ENCODE results near the gene DIPK1B. TPM values are rescaled to one million over a fixed set of nuclear protein-coding genes. Genes with fewer than 3 reads are reported as not detected.

DIPK1B gene
- total RNA-seq, 1 experiment from 2014 or later, result 45.4 TPM

DNA sequence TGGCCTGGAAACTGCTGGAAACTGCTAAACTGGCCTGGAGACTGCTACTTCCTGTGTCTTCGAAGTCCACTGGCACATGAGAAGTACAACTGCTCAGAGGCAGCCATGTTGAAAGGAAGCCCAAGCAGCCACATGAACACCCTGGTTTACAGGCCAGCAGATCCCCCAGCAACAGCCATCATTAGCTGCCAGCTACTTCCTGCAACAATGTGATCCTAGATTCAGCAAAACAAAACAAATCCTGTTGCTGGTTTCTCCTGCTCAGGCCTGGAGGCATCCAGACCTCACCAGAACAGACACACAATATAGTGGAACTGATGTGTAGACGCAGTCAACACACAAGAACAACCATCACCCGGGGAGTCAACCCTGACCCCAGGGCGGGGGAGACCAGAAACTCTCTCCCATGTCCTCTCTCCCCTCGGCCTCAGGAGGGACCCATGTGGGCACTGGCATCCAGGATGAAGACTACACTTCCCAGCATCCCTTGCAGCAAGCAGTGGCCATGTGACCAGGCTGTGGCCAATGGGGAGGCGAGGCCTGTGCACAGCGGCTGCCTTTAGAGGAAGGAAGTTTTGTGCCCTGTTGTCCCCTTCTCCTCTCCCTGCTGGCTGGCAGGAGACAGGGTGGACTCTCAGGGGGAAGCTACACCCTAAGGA lies 61.1 kb downstream of the DIPK1B start:
- CTCF ChIA-PET, result no interaction called here
- Mint-ChIP-seq H3K27ac (no peak overlapping the region), H3K4me3 (no peak overlapping the region), H3K9me3 (peaks cover 21% of the 10 kb centered on the region), H3K36me3 (peaks cover 11% of the 10 kb centered on the region), H3K4me1 (peaks cover 5% of the 10 kb centered on the region; the same call in 1 of the 2 replicates), H3K27me3 (ENCODE audit: low read depth) (peaks cover 20% of the 10 kb centered on the region)
- peak; percentile 63 for DNase-seq (ENCODE audit: low spot score)
- ATAC-seq, result peak; percentile 95
- TF ChIP-seq FOXP1 (CRISPR knock-in tag; IDR thresholded peaks at IDR 0.05; ENCODE audit: borderline replicate concordance) (no peak), GABPB1 (CRISPR knock-in tag; IDR thresholded peaks at IDR 0.05) (no peak), NFYB (CRISPR knock-in tag; conservative IDR thresholded peaks at IDR 0.05; ENCODE audit: low read depth) (peak; percentile 92), TCF7 (CRISPR knock-in tag; IDR thresholded peaks at IDR 0.05; ENCODE audit: low read depth) (no peak)
- TF ChIP-seq, protein P1, sequence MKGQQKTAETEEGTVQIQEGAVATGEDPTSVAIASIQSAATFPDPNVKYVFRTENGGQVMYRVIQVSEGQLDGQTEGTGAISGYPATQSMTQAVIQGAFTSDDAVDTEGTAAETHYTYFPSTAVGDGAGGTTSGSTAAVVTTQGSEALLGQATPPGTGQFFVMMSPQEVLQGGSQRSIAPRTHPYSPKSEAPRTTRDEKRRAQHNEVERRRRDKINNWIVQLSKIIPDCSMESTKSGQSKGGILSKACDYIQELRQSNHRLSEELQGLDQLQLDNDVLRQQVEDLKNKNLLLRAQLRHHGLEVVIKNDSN (CRISPR knock-in tag; IDR thresholded peaks at IDR 0.05), result peak; percentile 98
- TF ChIP-seq, protein P2, sequence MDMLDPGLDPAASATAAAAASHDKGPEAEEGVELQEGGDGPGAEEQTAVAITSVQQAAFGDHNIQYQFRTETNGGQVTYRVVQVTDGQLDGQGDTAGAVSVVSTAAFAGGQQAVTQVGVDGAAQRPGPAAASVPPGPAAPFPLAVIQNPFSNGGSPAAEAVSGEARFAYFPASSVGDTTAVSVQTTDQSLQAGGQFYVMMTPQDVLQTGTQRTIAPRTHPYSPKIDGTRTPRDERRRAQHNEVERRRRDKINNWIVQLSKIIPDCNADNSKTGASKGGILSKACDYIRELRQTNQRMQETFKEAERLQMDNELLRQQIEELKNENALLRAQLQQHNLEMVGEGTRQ (CRISPR knock-in tag; IDR thresholded peaks at IDR 0.05), result peak; percentile 98
- POLR2A ChIA-PET, result no interaction called here

Small RNA genes lying within 50 kb of the gene (microRNA-seq; reads per million reads assigned to microRNA genes)
- gene MIR126 (ENCODE audit: borderline number of aligned reads) (569 reads per million, percentile 85 among the genes with 10 or more reads in this experiment), gene MIR6722 (ENCODE audit: borderline number of aligned reads) (not detected)

Other genes starting within 250 kb of the DIPK1B start
- 52.1 to 70.9 TPM (median 52.3 TPM) in 3 replicates for gene SEC16A, start 229.5 kb upstream of the DIPK1B start, total RNA-seq (2021)
- gene NOTCH1, start 166.5 kb upstream of the DIPK1B start, total RNA-seq (2021), result 76.7 to 95.6 TPM (median 79.2 TPM) in 3 replicates
- gene EGFL7, start 49.7 kb upstream of the DIPK1B start, total RNA-seq (2021), result 54.6 to 64.9 TPM (median 62.8 TPM) in 3 replicates
- 40.2 to 42.2 TPM (median 41.2 TPM) in 3 replicates for gene AGPAT2, start 25.1 kb upstream of the DIPK1B start, total RNA-seq (2021)
- 2.4 to 3.7 TPM (median 3.3 TPM) in 3 replicates for gene LCN10, start 30.4 kb downstream of the DIPK1B start, total RNA-seq (2021)
- gene LCN6, start 36.0 kb downstream of the DIPK1B start, total RNA-seq (2021), result not detected in 3 replicates
- gene LCN8, start 45.7 kb downstream of the DIPK1B start, total RNA-seq (2021), result 0.21 TPM in 1 of 3 replicates, not detected in the others
- 0.52 to 1.0 TPM (median 0.96 TPM) in 3 replicates for gene LCN15, start 51.9 kb downstream of the DIPK1B start, total RNA-seq (2021)
- gene TMEM141, start 78.8 kb downstream of the DIPK1B start, total RNA-seq (2021), result 72.0 to 86.7 TPM (median 86.1 TPM) in 3 replicates
- gene CCDC183, start 83.8 kb downstream of the DIPK1B start, total RNA-seq (2021), result 1.7 to 2.1 TPM (median 2.0 TPM) in 3 replicates
- 134 to 171 TPM (median 139 TPM) in 3 replicates for gene RABL6, start 95.4 kb downstream of the DIPK1B start, total RNA-seq (2021)
- gene AJM1, start 129.9 kb downstream of the DIPK1B start, total RNA-seq (2021), result 1.6 to 1.7 TPM (median 1.6 TPM) in 3 replicates
- gene PHPT1, start 136.8 kb downstream of the DIPK1B start, total RNA-seq (2021), result 138 to 176 TPM (median 173 TPM) in 3 replicates
- gene MAMDC4, start 139.8 kb downstream of the DIPK1B start, total RNA-seq (2021), result 6.7 to 12.1 TPM (median 10.9 TPM) in 3 replicates
- 312 to 334 TPM (median 328 TPM) in 3 replicates for gene EDF1, start 153.7 kb downstream of the DIPK1B start, total RNA-seq (2021)
- 55.0 to 62.5 TPM (median 61.3 TPM) in 3 replicates for gene TRAF2, start 173.9 kb downstream of the DIPK1B start, total RNA-seq (2021)
- gene FBXW5, start 232.2 kb downstream of the DIPK1B start, total RNA-seq (2021), result 58.2 to 70.5 TPM (median 63.9 TPM) in 3 replicates
- 0.85 to 1.7 TPM (median 1.5 TPM) in 3 replicates for gene C8G, start 232.7 kb downstream of the DIPK1B start, total RNA-seq (2021)
- 1.9 to 4.7 TPM (median 3.4 TPM) in 3 replicates for gene LCN12, start 239.7 kb downstream of the DIPK1B start, total RNA-seq (2021)